NCI-H1092 treated with DMSO at 0.1 percent for 48 hours (cell line): ENCODE data around the gene PRM1.

Experiments used
- DNase-seq: peaks from one replicate; lab custom pipeline; 2025; lab: John Stamatoyannopoulos, UW

PRM1 gene

GRCh38 chr16:11236461-11237254 is 44.5 kb downstream of the PRM1 start:
- DNase-seq: no peak

GRCh38 chr16:11235703-11235991 is 45.5 kb downstream of the PRM1 start:
- no peak for DNase-seq

GRCh38 chr16:11234884-11235702 is 46.0 kb downstream of the PRM1 start:
- no peak for DNase-seq

GRCh38 chr16:11233727-11234376 is 47.3 kb downstream of the PRM1 start:
- no peak for DNase-seq

GRCh38 chr16:11232852-11233726 is 48.0 kb downstream of the PRM1 start:
- no peak for DNase-seq

- DNase-seq: no peak
Measured at GRCh38 chr16:11232302-11232851, 48.8 kb downstream of the PRM1 start.

GRCh38 chr16:11231367-11231970 is 49.7 kb downstream of the PRM1 start:
- no peak for DNase-seq
